HG02885 (cell line): Measurements from ENCODE around the gene CAV2.
A peak's percentile ranks its signal among the peaks of the same experiment; 100 is the strongest.

Experiments
- ATAC-seq: cut with Tn5 transposase; IDR thresholded peaks from one replicate; pipeline ENCODE4 v1.9.1; 2021; ENCODE audit warnings: mild to moderate bottlenecking; ENCODE audit not compliant: unreplicated experiment, poor library complexity

Gene CAV2

DNA sequence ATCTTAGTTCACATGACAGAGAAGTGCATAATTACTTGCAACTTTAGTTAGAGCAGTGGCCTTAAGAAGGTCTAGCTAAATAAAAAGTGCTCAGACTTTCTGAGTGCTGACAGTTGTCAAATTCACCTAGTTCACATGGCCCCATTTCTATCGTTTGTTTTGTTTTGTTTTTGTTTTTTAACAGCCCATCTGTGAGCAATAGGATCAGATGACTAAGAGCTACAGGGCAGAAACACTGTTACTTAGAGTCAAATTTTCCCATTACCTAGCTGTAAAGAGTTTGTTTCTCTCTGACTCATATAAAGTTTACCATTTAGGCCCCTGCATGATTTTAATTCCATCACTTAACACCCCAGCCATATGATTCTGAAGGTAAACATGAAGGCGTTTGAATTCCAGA is 44.1 kb downstream of the CAV2 start:
- no peak for ATAC-seq

DNA sequence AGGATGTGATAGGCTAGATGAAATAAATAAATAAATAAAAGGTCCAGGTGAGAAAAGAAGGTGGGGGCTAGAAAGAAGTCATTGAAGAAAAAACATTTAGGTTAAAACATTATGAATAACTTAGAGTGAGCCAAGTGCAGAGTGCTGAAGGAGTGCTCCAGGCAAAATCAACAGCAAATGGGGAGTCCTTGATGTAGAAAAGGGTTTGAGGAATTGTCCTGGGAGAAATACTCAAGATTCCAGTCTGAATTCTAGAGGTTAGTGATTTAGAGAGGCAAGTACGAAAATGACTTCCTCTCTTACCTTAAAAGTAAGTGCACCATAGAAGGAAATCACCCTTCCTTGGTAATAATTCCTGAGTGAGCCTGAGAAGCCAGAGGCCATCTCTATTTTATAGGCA is 44.9 kb downstream of the CAV2 start:
- no peak for ATAC-seq

DNA sequence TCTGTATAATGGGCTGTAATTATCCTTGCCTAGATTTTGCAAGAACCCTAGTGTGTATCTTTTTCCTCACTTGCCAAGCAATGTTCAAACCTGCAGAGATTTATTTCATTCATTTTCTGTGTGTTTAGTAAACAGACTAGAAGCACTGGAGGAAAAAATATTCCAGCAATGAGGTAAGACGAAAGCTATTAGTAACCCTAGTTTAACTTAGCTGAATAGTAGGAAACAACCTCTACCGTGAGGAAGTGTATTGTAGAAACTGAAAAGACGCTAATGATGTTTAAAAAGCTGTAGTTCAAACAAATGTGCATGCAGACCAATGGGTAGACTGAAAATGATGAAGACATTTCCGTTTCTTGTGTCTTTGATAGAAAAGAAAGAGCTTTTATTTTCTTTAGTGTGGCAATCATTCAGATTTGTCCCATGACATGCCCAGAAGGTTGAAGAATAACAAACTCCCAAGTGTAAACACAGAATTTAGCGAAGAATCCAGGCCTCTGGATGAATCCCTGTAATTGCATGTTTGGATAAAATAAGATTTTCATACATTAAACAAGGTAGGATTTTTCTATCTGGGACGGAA is 46.0 kb downstream of the CAV2 start:
- no peak for ATAC-seq

DNA sequence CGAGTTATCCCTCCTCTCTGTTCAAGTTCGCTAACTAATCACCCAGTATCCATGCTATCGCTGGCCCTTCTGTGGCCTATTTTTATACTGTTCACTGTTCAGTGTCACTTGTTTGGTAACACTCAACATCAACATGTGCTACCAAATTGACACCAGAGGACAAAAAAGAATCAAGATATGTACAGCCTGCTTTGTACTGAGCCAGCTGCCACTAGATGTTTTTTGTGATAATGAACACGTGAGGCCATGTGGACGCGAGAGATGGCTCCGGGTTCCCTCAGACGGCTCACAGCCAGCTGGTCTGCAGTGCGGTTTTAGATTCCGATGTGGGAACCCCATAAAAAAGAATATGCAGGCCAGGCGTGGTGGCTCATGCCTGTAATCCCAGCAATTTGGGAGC is 46.5 kb downstream of the CAV2 start:
- ATAC-seq: no peak

DNA sequence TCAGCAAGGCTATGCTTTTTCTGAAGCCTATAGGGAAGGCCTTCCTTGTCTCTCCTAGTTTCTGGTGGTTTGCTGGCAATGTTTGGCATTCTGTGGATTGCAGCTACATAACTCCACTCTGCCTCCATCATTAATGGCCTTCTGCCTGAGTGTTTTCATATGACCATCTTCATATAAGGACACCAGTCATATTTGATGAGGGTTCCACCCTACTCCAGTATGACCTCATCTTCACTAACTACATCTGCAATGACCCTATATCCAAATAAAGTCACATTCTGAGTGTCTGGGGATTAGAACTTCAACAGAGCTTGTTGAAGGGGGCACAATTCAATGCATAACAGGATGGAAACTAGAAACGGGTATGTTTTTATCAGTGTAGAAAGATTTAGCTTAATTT is 47.4 kb downstream of the CAV2 start:
- ATAC-seq: no peak

DNA sequence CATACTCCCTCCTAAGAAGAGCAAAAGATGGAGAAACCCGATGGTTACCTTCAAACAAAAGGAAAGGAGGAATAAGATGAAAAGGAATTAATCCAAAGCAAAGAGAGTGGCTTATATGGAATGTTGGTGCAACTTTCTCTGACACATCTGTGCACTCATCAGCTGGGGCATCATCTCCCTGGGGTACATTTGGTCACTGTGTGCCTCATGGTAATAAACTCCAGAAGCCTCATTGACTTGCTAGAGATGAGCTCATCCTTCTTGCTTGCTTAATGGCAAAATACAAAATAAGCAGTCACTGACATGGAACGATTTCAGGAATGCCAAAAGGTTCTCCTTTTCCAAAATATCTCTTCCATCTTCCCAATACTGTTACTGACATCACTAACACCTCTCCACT is 47.8 kb downstream of the CAV2 start:
- no peak for ATAC-seq

DNA sequence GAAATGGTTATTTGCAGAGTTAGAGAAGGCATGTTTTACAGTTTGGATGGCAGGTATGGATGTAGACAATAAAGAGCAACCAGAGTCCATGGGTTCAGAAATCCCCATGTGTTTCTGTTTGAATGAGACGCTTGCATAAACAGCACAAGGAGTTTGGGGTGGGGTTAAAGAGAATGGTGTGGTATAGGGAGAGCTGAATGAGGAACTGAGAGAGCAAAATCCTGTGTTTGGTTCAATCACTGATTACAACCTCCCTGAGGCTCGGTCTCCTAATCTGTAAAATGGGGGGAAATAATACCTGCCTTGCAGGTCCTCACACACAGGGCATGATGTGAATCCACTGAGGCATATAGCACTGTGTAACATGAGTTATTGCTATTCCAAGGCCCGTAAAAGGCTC is 49.0 kb downstream of the CAV2 start:
- peak; percentile 94 for ATAC-seq

DNA sequence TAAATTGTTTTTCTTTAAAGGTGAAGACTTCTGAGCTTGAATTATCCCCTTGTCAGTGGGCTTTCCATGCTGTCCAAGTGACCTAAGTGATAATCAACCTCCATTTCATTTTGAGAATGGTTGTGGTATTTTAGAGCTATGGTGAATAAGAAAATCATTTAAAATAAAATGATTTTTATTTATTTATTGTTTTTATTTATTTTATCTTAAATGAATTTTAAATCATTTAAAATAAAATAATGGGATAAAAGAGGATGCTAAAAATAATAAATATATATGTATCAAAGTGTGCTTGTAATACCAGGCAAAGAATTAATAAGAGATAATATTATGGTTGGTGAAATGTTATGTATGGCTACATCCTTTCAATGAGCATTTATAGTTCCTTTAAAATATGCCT is 49.8 kb downstream of the CAV2 start:
- ATAC-seq: no peak

DNA sequence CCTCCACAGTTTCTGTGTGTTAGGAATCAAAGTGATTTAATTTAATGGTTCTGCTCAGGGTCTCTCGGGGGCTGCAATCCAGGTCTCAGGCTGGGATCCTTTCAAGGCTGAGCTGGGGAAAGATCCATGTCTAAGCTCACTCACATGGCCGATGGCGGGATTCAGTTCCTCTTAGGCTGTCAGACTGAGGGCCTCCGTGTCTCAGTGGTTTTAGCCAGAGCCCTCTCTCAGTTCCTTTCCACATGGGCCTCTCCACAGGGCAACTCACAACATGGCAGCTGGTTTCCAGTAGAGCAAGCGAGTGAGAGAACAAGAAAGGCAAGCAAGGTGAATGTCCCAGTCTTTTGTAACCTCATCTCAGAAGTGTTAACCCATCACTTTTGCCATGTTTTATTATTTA is 52.2 kb downstream of the CAV2 start:
- ATAC-seq: peak; percentile 47

DNA sequence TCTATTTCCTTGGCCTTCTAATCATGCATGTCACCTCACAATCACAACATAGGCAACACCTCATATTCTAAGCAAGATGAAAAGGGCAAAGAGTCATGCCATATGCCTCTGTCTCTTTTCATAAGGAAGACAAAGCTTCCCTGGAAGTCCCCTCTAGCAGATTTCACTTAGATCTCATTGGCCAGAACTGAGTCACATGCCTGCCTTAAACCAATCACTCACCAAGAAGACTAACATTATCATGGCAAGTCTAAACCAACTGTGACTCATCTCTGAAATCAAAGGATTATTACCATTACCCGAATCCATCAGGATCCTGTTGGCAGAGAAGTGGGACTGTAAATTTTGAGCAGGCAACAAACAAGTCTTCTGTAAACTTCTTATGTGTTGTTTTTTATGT is 53.1 kb downstream of the CAV2 start:
- no peak for ATAC-seq

DNA sequence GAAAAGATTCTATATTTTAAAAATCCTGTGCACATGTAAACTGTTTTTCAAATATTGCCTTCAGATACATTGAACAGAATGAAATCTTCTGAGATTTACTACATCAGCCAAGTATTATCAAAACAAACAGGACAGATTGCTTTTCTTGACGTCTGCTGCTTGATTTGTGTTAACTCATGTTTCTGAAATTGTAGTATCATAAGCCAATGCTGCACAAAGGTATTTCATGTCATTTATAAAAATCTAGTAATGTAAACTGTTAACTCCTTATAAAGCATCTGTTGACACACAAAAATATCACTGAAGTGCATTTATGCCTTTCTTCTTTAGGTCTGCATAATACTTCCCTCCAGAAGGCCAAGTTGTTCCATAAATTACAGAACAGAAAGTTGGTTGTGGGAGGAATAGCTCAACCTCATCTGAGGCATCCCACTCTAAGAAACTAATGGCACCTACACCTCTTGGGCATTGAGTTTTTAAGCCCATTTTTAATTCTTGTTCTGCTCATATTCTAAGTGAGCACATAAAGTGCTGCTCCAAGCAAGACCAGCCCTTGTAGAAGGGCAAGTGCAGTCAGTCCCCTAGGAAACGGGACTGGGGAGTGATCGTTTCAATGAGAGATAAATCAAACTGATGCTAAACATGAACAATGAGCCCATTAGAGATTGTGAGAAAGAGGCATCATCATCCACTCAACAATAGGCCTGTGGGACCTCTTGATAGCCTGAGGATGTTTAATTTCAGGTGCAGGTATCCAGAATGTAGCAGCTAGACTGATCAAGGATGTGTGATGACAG is 53.8 kb downstream of the CAV2 start:
- no peak for ATAC-seq

DNA sequence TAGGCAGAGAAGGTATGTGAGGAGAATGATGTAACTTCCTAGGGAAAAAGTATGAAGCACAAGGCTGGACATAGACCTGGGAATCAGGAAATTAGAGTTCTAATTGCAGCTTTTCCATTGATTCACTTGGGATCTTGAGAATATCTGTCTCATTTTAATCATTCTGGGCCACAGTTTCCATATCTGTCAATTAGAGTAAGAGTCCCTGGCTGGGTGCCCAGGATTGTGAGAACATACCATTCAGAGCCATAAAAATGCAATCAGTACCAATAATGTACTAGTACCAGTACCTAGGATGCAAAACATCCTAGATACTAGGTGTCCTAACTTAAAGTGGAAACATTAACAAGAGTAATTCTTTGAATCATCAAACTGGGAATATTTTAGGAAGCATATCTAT is 54.9 kb downstream of the CAV2 start:
- no peak for ATAC-seq

DNA sequence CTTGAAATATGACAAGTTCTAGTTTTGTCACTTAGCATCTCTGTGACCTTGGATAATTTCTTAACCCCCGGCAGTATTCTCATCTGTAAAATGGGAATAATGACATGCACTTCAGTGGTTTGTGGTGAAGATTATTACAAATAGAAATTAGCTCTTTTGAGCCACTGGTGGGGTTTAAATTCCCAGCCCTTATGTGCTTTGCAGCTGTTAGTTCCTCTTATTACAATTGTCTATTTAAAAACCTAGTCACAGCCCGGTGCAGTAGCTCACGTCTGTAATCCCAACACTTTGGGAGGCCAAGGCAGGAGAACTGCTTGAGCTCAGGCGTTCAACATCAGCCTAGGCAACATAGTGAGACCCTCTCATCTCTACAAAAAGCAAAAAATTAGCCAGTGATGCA is 55.4 kb downstream of the CAV2 start:
- no peak for ATAC-seq

DNA sequence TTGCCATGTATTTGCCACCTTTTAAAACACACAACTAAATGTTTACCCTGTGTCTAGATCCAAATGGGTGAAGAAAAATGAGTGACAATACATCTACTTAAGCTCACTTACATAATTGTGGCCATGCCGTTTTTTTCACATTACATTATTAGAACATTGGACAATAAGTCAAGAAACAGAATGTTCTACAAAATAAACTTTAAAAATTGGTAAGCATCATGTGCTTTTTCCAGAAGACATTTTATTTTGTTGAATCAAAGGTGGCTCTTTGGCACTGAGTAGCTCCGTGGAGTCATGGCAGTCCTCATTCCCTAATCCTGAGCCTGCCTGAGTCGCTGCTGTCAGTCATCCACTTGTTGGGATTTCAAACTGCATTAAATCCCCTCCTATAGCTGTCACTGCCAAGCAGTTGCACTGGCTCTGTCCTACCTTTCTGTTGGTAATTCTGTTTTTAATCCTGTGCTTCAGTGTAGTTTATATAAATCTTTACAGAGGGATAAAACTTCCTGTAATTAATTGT is 57.6 kb downstream of the CAV2 start:
- ATAC-seq: no peak

DNA sequence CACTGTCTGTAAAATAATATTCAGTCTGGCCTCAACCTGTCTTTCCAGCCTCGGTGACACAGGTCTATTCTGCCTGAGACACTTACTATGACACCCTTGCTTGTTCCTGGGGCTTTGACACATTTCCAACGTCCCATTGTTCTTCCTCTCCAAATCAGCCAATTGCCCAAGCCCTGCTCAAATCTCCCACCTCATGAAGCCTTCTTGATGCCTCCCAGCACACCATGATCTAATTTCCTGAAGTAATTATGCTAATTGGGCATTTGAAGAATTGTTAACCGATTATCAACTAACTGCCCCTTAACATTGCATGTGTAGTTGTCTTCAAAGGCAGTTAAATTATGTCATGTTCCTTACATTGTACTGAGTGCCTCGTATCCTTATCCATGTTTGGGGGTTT is 58.4 kb downstream of the CAV2 start:
- no peak for ATAC-seq
